H1 (cell line): Measurements from ENCODE around the gene YWHAG. TPM values are rescaled to one million over a fixed set of nuclear protein-coding genes. Genes with fewer than 3 reads are reported as not detected.

ENCODE experiments used
- ATF2 ChIP-seq: IDR thresholded peaks from 2 replicates; pipeline ENCODE4 v1.6.1; 2012; ENCODE audit warnings: low read length, inconsistent platforms
- ATF3 ChIP-seq: IDR thresholded peaks from 2 replicates; pipeline ENCODE4 v1.6.1; 2011; ENCODE audit warnings: low read depth, mild to moderate bottlenecking, low read length; ENCODE audit not compliant: insufficient read depth
- CBX5 ChIP-seq: fragments of 300-800, 300-1000 bp; sonication (generic); IDR thresholded peaks from 2 replicates; pipeline ENCODE4 v1.7.1; 2016; ENCODE audit warnings: antibody characterized with exemption, low read length, low read depth
- CHD7 ChIP-seq: fragments of 300-600 bp; sonication (generic); IDR thresholded peaks from 2 replicates; pipeline ENCODE4 v1.7.1; 2012; ENCODE audit warnings: low read length, moderate library complexity, mild to moderate bottlenecking, inconsistent platforms; ENCODE audit not compliant: insufficient replicate concordance
- CREB1 ChIP-seq: IDR thresholded peaks from 2 replicates; pipeline ENCODE4 v1.6.1; 2012; ENCODE audit warnings: inconsistent platforms
- GABPA ChIP-seq: IDR thresholded peaks from 2 replicates; pipeline ENCODE4 v1.6.1; 2011; ENCODE audit warnings: mild to moderate bottlenecking, low read length, moderate library complexity, borderline replicate concordance; ENCODE audit not compliant: insufficient read depth
- NRF1 ChIP-seq: IDR thresholded peaks from 2 replicates; pipeline ENCODE4 v1.6.1; 2011; ENCODE audit warnings: mild to moderate bottlenecking, low read depth, low read length, improper control_type of control experiment
- polyA plus RNA-seq, 7 experiments: library from polyadenylated mRNA; depleted of rRNA in 3 of 7; stranded (reverse) in 5 of 7; unstranded in 2 of 7; fragments of >200 nt in 5 of 7; fragments of 200-250 nt in 2 of 7; gene quantifications; 1 replicate in 5 of 7; 2 replicates in 1 of 7; 4 replicates in 1 of 7; pipeline versions ENCODE4 v1.2.1 to v1.2.3, GENCODE V29; 2011 to 2013; ENCODE audit warnings: missing spikeins in 2 of 7, mixed read lengths in 2 of 7
- total RNA-seq: library from RNA; stranded (reverse); fragmentation: NEBNext Ultra II Directional; extraction: Animal tissue kit (Norgen Biotek cat#: 25700); gene quantifications from 2 replicates; pipeline ENCODE4 v1.2.1, GENCODE V29; 2021

YWHAG gene
- total and polyA plus RNA-seq, 2 of the 8 experiments (the other 6 are each of a cell fraction or from before 2014, with no cell fraction given): 57.2 to 241 TPM

- TF ChIP-seq CHD7: no peak
- TF ChIP-seq GABPA: 0 out of 2 replicates have a peak, but pooled peaks have one; percentile 38
- TF ChIP-seq NRF1: peak; percentile 93
- no peak for TF ChIP-seq CBX5
- TF ChIP-seq ATF3: no peak
- TF ChIP-seq ATF2: no peak
- TF ChIP-seq CREB1: no peak; the same call in 1 of the 2 replicates
These were observed 34.6 kb upstream of the YWHAG start (continued) for GRCh38 chr7:76393116-76394031.
